Measurements from ENCODE around the gene PLAU. TPM values are rescaled to one million over a fixed set of nuclear protein-coding genes. Genes with fewer than 3 reads are reported as not detected.

Gene PLAU
- polyA plus RNA-seq, 2 of the 4 experiments (the other 2 are of a cell fraction): 75.8 to 82.6 TPM

- FAIRE-seq (no peak), ATAC-seq (no peak), DNase-seq (ENCODE audit: low read depth in 1 of 2, low spot score in 1 of 2) (no peak)
- Histone ChIP-seq H3K9me3 (no peaks in the 10 kb centered on the region), H3K27ac (peak overlapping the region; percentile 97 to 98), H3K4me1 (peaks cover 79% of the 10 kb centered on the region), H3K4me2 (peak overlapping the region; percentile 71; the same call in 2 of the 3 replicates), H3K4me3 (no peak overlapping the region)
- ChIA-PET POLR2A (interaction anchor here (1.1 to 7.9 kb wide), 2 partner anchors 16 to 19 kb away, joined by 10 to 98 read pairs; partner anchors contain the start of gene PLAU), CTCF (interaction anchor here (0.8 to 26.6 kb wide), 11 partner anchors 7 to 190 kb away, joined by 3 to 936 read pairs (median 15); partner anchors contain the start of gene PLAU)
- WGBS (ENCODE audit: missing lambda C conversion rate): 79% methylated on average over 5 of the region's 5 CpGs
- TF ChIP-seq NPAS2 (CRISPR knock-in tag; IDR thresholded peaks at IDR 0.05; ENCODE audit: borderline replicate concordance) (no peak), MYC (IDR thresholded peaks at IDR 0.05; ENCODE audit: borderline replicate concordance, low read length) (no peak), RFX5 (IDR thresholded peaks at IDR 0.05) (no peak), FOSL2 (IDR thresholded peaks at IDR 0.05) (no peak), FOSL2 (CRISPR knock-in tag; IDR thresholded peaks at IDR 0.05) (no peak), CHD4 (IDR thresholded peaks at IDR 0.05; ENCODE audit: borderline replicate concordance) (no peak), ATOH8 (CRISPR knock-in tag; IDR thresholded peaks at IDR 0.05; ENCODE audit: low read depth) (no peak), ZNF302 (CRISPR knock-in tag; IDR thresholded peaks at IDR 0.05) (no peak), HOXB5 (CRISPR knock-in tag; IDR thresholded peaks at IDR 0.05) (no peak), POLR2A (IDR thresholded peaks at IDR 0.05; ENCODE audit: low read length) (no peak), SREBF2 (IDR thresholded peaks at IDR 0.05) (no peak), EHF (CRISPR knock-in tag; IDR thresholded peaks at IDR 0.05) (no peak), PBX3 (IDR thresholded peaks at IDR 0.05) (no peak), ZC3H11A (IDR thresholded peaks at IDR 0.05) (no peak), HEYL (CRISPR knock-in tag; IDR thresholded peaks at IDR 0.05) (no peak), HOXA7 (CRISPR knock-in tag; IDR thresholded peaks at IDR 0.05) (no peak)
- TF ChIP-seq, protein P1, sequence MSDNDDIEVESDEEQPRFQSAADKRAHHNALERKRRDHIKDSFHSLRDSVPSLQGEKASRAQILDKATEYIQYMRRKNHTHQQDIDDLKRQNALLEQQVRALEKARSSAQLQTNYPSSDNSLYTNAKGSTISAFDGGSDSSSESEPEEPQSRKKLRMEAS (IDR thresholded peaks at IDR 0.05): no peak
Observed at GRCh38 chr10:73891540-73891939, 19.4 kb upstream of the PLAU start.

DNA sequence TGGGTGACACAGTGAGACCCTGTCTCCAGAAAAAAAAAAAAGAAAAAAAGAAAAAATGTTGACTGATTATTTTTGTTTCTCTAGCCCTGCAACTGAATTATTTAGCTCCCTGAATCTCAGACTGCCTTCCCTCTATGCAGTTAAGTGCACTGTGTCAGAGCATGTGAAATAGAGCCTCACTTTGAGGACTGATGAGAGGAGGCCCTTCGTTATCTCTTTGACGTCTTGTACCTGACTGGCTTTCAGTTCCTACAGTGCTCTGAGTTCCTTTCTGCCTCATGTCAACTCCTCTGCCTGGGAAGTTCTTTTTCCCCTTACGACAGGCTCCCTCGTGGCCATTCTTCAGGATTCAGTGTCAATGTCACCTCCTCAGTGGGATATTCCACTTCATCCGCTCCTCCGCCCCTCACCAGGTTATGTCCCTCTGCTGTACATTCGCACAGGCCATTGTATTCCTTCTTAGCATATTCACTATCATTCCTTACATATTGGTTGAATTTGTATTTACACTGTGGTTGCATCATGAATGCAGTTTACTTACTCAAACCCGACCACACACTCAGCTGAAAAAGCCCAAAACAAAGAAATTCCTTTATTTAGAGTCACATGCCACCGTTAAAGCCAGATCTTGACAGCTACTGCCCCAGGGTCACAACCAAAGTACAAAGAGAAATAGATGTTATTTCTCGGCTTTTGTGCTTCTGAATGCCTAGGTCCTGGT lies 18.5 kb upstream of the PLAU start:
- no peaks in the 10 kb centered on the region for H3K9me3 ChIP-seq
- ChIA-PET POLR2A (interaction anchor here (0.5 to 7.9 kb wide), 3 partner anchors 15 to 130 kb away, joined by 3 to 98 read pairs (median 3); no protein-coding TSS in a partner anchor), CTCF (interaction anchor here (0.8 to 26.6 kb wide), 8 partner anchors 10 to 189 kb away, joined by 3 to 936 read pairs (median 55); partner anchors contain the start of gene PLAU)
- H3K4me3 ChIP-seq: no peak overlapping the region
- peak overlapping the region; percentile 71 for H3K4me2 ChIP-seq
- ATAC-seq (peak in 1 of 2 experiments; percentile 3; a peak in 1 of 6 replicates), FAIRE-seq (no peak), DNase-seq (ENCODE audit: low read depth in 1 of 2, low spot score in 1 of 2) (peak in 1 of 2 experiments; percentile 50)
- WGBS (ENCODE audit: missing lambda C conversion rate): 44% methylated on average over 10 of the region's 10 CpGs
- H3K4me1 ChIP-seq: peaks cover 70% of the 10 kb centered on the region
- H3K27ac ChIP-seq: peak overlapping the region; percentile 97 to 98
- TF ChIP-seq, protein P1 (IDR thresholded peaks at IDR 0.05): peak; percentile 55
- no peak for TF ChIP-seq KDM5A (IDR thresholded peaks at IDR 0.05)
- no peak for TF ChIP-seq PBX3 (IDR thresholded peaks at IDR 0.05)
- no peak for TF ChIP-seq POLR2AphosphoS2 (conservative IDR thresholded peaks at IDR 0.05; ENCODE audit: low read length)
- TF ChIP-seq RAD21 (conservative IDR thresholded peaks at IDR 0.05 in 1 of 2, IDR thresholded peaks at IDR 0.05 in 1 of 2): no peak; a peak in 1 of 5 replicates
- no peak for TF ChIP-seq NPAS2 (CRISPR knock-in tag; IDR thresholded peaks at IDR 0.05; ENCODE audit: borderline replicate concordance)
- no peak for TF ChIP-seq USF2 (IDR thresholded peaks at IDR 0.05)
- TF ChIP-seq ZC3H11A (IDR thresholded peaks at IDR 0.05): no peak
- TF ChIP-seq RARB (CRISPR knock-in tag; IDR thresholded peaks at IDR 0.05): no peak
- TF ChIP-seq EP300 (IDR thresholded peaks at IDR 0.05): peak; percentile 70 to 71; a peak in 2 of 5 replicates
- no peak for TF ChIP-seq E2F6 (IDR thresholded peaks at IDR 0.05; ENCODE audit: borderline replicate concordance, low read depth)
- TF ChIP-seq ZSCAN20 (CRISPR knock-in tag; IDR thresholded peaks at IDR 0.05): no peak
- TF ChIP-seq BHLHE40 (IDR thresholded peaks at IDR 0.05; ENCODE audit: low read depth, low read length): no peak
- peak; percentile 63 for TF ChIP-seq FOSL2 (IDR thresholded peaks at IDR 0.05)
- peak; percentile 34; the same call in 1 of the 2 replicates for TF ChIP-seq FOSL2 (CRISPR knock-in tag; IDR thresholded peaks at IDR 0.05)
- peak; percentile 70; the same call in 1 of the 2 replicates for TF ChIP-seq GATA3 (IDR thresholded peaks at IDR 0.05; ENCODE audit: borderline replicate concordance)
- no peak for TF ChIP-seq TFCP2L1 (CRISPR knock-in tag; IDR thresholded peaks at IDR 0.05)
- peak; percentile 76; the same call in 1 of the 2 replicates for TF ChIP-seq JUNB (IDR thresholded peaks at IDR 0.05)
- TF ChIP-seq TP53 (CRISPR knock-in tag; IDR thresholded peaks at IDR 0.05): no peak
- no peak for TF ChIP-seq ZNF302 (CRISPR knock-in tag; IDR thresholded peaks at IDR 0.05)
- no peak for TF ChIP-seq ESRRA (IDR thresholded peaks at IDR 0.05; ENCODE audit: borderline replicate concordance, low read length)
- TF ChIP-seq CBX2 (IDR thresholded peaks at IDR 0.05; ENCODE audit: borderline replicate concordance, low read depth): no peak

All from A549 (cell line).